Ovary (tissue), 9 donors: Measurements from ENCODE around the gene CDKL5. TPM values are rescaled to one million over a fixed set of nuclear protein-coding genes. Genes with fewer than 3 reads are reported as not detected.

ENCODE experiments used
- DNase-seq, 5 donors: peaks; one replicate each; pipeline ENCODE4 v3.0.0-alpha.2; 2019 to 2020
- H3K27ac ChIP-seq, 2 donors: fragments of 200-600 bp; one replicate each; pipeline versions ENCODE4 v1.5.1 to v1.8.0; 2019 to 2022
- H3K27me3 ChIP-seq: fragments of 200-600 bp; one replicate; pipeline ENCODE4 v1.8.0; 2022
- H3K36me3 ChIP-seq: fragments of 200-600 bp; sonication (generic); one replicate; pipeline ENCODE4 v1.5.1; 2019
- H3K4me1 ChIP-seq: one replicate; pipeline ENCODE4 v1.8.1; 2013; ENCODE audit warnings: mild to moderate bottlenecking, moderate library complexity; ENCODE audit not compliant: insufficient read depth
- H3K4me3 ChIP-seq: fragments of 200-600 bp; sonication (generic); one replicate; pipeline ENCODE4 v1.5.1; 2017
- H3K9me3 ChIP-seq, 2 donors: fragments of 200-600 bp in 1 of 2; sonication (generic) in 1 of 2; one replicate each; pipeline versions ENCODE4 v1.5.1 to v1.8.1; 2013 to 2019; ENCODE audit warnings: mild to moderate bottlenecking in 1 of 2, moderate library complexity in 1 of 2
- CTCF ChIP-seq, 3 donors: fragments of 450-650 bp in 2 of 3; fragments of 200-600 bp in 1 of 3; IDR thresholded peaks; one replicate each; pipeline versions ENCODE4 v1.5.1 to v1.8.0; 2016 to 2022; ENCODE audit warnings: antibody characterized with exemption in 3 of 3, mild to moderate bottlenecking in 1 of 3
- EP300 ChIP-seq: sonication (generic); formaldehyde crosslinking; IDR thresholded peaks from one replicate; pipeline ENCODE4 v1.6.1; 2017; ENCODE audit warnings: antibody characterized with exemption
- POLR2A ChIP-seq: fragments of 450-650 bp; IDR thresholded peaks from one replicate; pipeline ENCODE4 v1.6.1; 2017; ENCODE audit warnings: antibody characterized with exemption, mild to moderate bottlenecking, moderate library complexity
- WGBS, 3 donors: extraction: QIAGEN DNeasy Blood & Tissue Kit in 1 of 3; methylation state at CpG; one replicate each; pipeline versions ENCODE4 v1.1.5 to v1.1.7; 2013 to 2017; 5-methylcytosine and 5-hydroxymethylcytosine counted together
- intact Hi-C, 4 donors: fragments of 100-400 bp; cut with DNase I; formaldehyde crosslinking; loops; one replicate each; pipeline versions ENCODE4 v1.11.0 to v1.15.1; 2022 to 2023
- polyA plus RNA-seq, 2 donors: library from polyadenylated mRNA; stranded (reverse); fragments of 200-250 nt in 1 of 2; fragments of 350-450 nt in 1 of 2; fragmentation: Illumina TruSeq in 1 of 2; extraction: RNeasy Lipid Tissue Mini Kit (QIAGEN cat#74804) in 1 of 2; gene quantifications; one replicate each; pipeline ENCODE4 v1.2.3, GENCODE V29; 2013 to 2014
- total RNA-seq, 7 donors: library from RNA; depleted of rRNA in 2 of 7; stranded (reverse); fragments of >200 nt in 2 of 7; fragmentation: NEBNext Ultra II Directional in 3 of 7; extraction: Animal tissue kit (Norgen Biotek cat#: 25700) in 3 of 7; gene quantifications; one replicate each; pipeline versions ENCODE4 v1.1.0 to v1.2.4, GENCODE V29; 2016 to 2023
- donor health status: DM: no; HTN: no; CAD: no; lungs with moderate emphysema.
- donor health status: DM: no; HTN: no; CAD: no.
- donor health status: Bipolar disorder and iron deficiency.
- donor health status: DM: yes; HTN: yes; CAD: no.
- donor health status: DM: no; HTN: no; CAD: no.
- donor health status: DM: yes; HTN: yes; CAD: no.

CDKL5 gene
- total and polyA plus RNA-seq, 9 donors, result 2.6 to 18.5 (median 12.2) TPM

DNA sequence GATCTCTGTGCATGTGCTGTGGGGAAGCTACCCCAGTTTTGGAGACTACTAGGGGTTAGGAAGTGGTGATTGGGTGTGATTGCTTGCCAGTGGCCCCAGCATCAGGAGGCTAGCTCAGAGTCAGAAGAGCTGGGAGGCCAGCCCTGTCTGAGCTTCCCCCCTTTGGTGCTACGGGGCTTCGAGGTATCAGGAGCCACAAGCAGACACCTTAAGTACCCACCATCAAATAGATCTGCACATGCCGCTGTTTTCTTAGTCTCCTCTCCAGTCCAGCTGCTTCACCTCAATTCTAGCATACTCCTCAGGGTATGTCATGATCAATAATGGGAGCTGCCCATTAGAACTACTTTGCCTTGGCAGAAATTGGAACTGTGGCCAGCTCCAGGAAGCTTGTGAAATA is 271.2 kb downstream of the CDKL5 start:
- WGBS, 3 donors, result 73 to 84% (median 80%) methylated on average over 3 of the region's 3 CpGs
- DNase-seq, result no peak
- Histone ChIP-seq H3K27me3 (no peaks in the 10 kb centered on the region), H3K36me3 (no peaks in the 10 kb centered on the region), H3K4me3 (no peak overlapping the region), H3K9me3 (no peaks in the 10 kb centered on the region), H3K27ac (no peak overlapping the region), H3K4me1 (no peaks in the 10 kb centered on the region)
- TF ChIP-seq CTCF (IDR thresholded peaks at IDR 0.05) (no peak), EP300 (no peak), POLR2A (no peak)
- intact Hi-C loops, result no loop called here

DNA sequence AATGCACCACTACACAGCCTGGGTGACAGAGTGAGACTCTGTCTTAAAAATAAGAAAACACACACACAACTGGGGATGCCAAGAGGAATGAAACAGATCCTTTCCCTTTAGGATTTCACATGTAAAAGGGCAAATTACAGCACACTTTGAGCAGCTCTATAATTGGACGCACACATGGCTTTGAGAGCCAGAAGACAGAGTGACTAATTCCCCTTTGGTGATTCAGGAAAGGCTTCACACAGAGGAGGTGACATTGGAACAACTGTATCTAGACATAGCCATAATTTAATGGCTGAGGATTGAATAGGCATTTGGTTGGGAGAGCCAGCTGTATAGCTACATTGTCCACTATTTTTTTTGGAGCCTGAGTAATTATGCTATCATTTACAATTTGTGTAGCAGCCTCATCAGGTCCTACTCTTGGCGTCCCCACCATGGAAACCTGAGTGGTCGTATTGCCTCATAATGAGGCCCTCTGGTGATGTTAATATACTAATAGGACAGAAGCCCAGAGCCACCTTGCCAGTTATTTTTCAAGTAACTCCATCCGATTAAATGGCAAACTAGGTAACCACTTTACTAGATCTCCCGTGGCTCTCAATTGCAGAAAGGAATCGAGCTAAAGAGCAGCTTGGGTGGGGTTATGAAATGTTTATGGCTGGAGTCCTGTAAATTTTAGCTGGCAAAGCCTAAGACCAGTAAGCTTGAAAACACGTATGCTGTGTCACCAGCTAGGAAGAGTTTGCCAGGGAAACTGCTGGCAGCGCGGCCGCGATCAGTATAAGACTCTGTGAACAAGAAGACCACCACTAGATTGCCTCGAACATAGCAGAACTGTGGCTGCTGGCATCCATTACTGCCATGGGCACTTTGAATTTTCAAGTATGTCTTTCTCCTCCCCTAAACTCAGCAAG is 273.6 kb downstream of the CDKL5 start:
- no peaks in the 10 kb centered on the region for H3K9me3 ChIP-seq
- no peak overlapping the region for H3K4me3 ChIP-seq
- H3K4me1 ChIP-seq, result no peaks in the 10 kb centered on the region
- H3K27ac ChIP-seq, result no peak overlapping the region
- no peaks in the 10 kb centered on the region for H3K27me3 ChIP-seq
- intact Hi-C loops, result no loop called here
- H3K36me3 ChIP-seq, result no peaks in the 10 kb centered on the region
- WGBS, 3 donors, result 78 to 82% (median 78%) methylated on average over 12 of the region's 12 CpGs
- no peak for DNase-seq
- TF ChIP-seq CTCF (IDR thresholded peaks at IDR 0.05), result no peak
- no peak for TF ChIP-seq POLR2A
- no peak for TF ChIP-seq EP300

DNA sequence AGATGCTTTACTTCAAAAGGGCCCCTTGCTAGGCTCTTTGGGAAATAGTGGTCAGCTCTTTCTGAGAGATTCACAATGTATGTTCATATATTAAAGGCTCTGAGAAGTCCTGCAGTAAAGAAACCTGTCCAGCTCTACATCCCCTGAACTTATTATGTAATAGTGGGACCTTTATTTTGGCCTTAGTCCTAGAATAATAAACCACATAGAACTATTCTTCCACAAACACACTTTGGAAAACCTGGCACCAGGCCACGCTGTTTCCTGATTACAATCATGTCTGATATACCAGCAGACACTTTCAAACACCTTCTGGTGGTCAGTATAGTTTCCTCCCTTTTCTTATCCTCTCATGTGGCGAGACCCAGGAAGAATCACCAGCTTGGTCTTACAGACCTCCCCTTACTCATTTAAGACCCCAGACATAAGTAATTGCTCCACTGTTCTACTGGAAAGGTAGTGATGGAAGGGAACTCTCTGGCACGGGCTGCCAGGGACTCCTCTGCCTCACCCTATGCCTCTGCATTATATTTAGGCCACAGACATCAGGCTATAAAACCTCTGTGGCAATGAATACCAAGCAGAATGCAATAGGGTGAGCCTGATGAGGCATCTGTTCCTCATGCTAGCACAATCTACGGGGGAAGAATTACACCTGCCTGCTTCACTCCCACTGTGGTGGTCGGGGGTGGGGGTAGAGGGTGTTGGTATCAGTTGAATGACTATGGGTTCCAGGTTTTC is 276.4 kb downstream of the CDKL5 start:
- intact Hi-C loops, result no loop called here
- Histone ChIP-seq H3K4me1 (no peaks in the 10 kb centered on the region), H3K36me3 (no peaks in the 10 kb centered on the region), H3K9me3 (no peaks in the 10 kb centered on the region), H3K27me3 (no peaks in the 10 kb centered on the region), H3K4me3 (no peak overlapping the region), H3K27ac (no peak overlapping the region)
- peak in 1 of 5 donors; percentile 26 for DNase-seq
- WGBS, 3 donors, result 61 to 68% (median 67%) methylated on average over 5 of the region's 5 CpGs
- TF ChIP-seq EP300 (no peak), POLR2A (no peak), CTCF (IDR thresholded peaks at IDR 0.05) (no peak)

GRCh38 chrX:18702362-18703195 is 277.2 kb downstream of the CDKL5 start:
- H3K27ac ChIP-seq, result no peak overlapping the region
- no peak overlapping the region for H3K4me3 ChIP-seq
- intact Hi-C loops, result no loop called here
- no peaks in the 10 kb centered on the region for H3K4me1 ChIP-seq
- no peak for TF ChIP-seq EP300
- no peak for TF ChIP-seq CTCF (IDR thresholded peaks at IDR 0.05)
- TF ChIP-seq POLR2A, result no peak
- H3K9me3 ChIP-seq, result no peaks in the 10 kb centered on the region
- H3K36me3 ChIP-seq, result no peaks in the 10 kb centered on the region
- no peaks in the 10 kb centered on the region for H3K27me3 ChIP-seq
- no peak for DNase-seq
- 48 to 58% (median 52%) methylated on average over 12 of the region's 12 CpGs for WGBS, 3 donors
